Anterior cingulate cortex (tissue), 58 donors: ENCODE results near the gene FILIP1L.

Experiments used
- DNase-seq, 58 donors: peaks; one replicate each; lab custom pipeline; 2025; lab: John Stamatoyannopoulos, UW

Gene FILIP1L

DNA sequence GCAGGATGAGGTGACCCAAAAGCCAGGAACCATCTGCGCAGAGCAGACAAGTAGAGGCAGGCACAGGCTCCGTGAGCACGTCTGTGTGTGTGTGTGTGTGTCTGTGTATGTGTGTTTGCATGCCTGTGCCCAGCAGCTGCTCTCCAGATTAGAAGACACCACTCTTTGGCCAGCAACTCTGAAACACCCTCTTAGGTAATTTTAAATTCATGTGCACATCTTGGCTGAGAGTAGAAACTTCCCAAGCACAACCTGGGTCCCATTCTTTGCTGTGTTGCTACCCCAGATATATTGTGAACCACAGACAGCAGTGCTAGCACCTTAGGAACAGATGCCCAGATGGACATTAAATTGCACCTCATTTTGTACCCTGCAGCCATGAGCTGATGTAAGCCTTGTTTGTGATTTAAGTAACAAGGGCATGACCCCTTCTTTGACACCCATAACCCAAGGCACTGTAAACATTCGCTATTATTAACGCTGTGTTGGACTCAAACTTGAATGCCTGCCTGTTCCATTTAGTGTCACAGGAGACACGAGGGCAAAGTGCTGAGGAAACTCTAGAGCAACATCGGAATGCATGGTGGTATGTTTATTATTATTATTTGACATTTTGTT, at the start of gene FILIP1L:
Gene FILIP1L, minus strand, starts transcription at position 89 of the 618 bp plus-strand sequence.
- DNase-seq, result no peak

GRCh38 chr3:100163787-100164186, 49.5 kb upstream of the FILIP1L start:
- no peak for DNase-seq

DNA sequence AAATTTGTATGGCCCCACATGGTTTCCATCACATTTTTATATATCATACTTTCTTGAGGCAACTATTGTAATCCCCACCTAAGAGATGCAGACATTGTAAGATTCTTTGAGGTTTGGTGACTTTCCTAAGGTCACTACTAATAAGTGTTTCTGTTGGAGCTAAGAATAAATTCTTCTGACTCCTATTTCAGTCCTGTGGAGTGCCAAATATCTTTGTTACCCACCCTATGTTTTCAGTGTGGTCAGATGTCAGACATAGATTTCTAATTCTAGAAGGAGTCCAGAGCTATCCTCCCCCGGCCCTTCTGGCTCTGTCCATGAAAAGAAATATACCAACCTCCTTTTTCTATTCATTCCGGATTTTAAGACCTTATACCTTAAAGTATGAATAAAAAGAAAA, 46.2 kb upstream of the FILIP1L start:
- DNase-seq, result no peak

DNA sequence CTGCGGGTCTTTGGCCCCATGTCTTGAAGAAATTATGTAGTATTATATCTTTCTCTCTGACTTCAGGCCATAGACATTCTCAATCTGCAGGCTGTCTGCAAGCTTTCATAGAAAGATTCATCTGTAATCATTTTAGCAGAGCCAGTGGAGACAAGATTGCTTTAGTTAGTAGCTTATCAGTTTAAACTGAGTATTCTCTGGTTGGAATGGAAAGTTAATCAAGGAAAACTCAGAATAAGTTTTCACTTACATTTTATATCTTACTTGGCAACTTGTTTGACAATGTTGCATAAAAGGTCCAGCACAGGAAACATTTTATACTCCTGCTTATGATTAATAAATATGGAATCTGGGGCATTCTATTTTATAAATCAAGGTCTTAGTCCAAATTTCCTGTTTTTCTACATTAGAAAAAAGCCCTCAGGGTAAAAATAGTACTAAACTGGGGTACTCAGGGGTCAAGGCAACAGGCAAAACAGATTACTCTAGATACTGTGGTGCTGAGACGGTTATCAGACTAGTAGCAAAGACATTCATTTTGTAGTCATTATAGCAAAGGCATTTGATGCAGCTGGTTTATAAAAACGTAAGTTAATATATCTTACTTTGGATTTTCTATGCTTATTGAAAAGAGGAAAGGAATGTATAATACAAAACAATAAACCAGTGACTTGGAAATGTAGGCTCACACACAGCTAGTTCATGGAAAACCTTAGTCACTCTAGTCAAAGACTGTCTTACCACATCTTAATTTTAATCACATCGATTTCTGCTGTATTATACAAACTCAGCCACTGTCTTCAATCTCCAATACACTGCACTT, 45.2 kb upstream of the FILIP1L start:
- DNase-seq, result no peak

DNA sequence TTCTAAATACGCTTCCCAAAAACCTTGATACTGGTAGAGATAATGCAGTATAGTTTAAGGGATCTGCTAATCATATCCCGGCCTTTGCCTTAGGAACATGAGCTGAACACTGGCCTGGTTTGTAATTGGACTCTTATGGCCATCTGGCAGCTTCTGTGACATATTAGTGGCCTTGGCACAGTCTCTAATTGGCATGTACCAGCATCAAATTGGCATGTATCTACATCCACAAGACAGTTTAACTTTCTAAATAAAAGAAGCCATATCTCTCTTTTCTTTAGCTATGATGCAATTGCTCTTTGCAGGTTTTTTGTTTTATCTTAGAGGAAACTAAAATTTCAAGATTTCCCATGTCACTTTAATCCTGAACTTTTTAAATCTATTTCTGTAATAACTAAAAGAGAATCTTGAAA, 44.6 kb upstream of the FILIP1L start:
- no peak for DNase-seq

GRCh38 chr3:100157685-100158084, 43.4 kb upstream of the FILIP1L start:
- DNase-seq, result no peak

GRCh38 chr3:100155590-100155989, 41.3 kb upstream of the FILIP1L start:
- no peak for DNase-seq

DNA sequence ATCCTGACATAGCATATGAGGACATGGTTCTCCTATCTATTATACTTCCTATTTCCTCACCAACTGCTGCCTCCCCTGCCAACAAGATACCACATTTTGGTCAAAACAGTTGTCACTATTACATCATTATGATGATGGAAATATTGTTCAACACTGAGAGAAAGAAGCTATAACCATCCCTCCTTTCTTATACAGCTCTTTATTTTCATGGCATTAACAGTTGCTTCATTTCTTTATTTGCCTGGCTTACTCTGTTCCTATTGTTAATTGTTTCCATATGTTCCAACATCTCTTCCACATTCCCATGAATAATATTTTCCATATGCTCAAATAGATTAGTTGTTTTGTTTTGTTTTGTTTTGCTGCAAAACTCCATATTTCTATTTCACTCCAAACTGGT, 40.8 kb upstream of the FILIP1L start:
- no peak for DNase-seq

GRCh38 chr3:100154171-100154570, 39.9 kb upstream of the FILIP1L start:
- no peak for DNase-seq

DNA sequence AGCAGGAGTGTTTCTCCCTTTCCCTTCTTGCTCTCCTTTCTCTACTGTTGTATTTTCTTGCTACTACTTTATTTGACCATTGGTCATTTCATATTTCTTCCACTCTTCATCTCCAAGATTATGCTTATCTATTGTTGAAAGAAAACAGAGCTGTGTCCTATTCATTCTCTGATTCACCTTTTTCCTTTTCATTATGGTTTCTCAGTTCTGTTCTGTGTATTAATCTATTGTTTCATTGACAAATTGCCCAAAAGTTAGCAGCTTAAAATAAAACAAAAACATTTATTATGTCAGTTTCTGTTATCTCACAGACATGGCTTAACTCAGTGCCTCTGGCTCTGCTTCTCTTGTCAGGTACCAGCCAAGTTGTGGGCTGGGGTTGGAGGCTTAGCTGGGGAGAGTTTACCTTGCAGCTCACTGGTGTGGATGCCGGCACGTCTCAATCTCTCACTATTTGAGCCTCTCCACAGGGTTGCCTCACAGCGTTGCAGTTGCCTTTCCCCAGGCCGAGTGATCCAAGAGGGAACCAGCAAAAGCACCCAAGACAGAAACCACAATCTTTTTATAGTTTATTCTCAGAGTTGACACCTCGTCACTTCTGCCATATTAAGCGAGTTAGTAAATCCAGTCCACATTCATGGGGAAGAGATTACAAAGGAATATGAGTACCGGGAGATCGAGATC, 36.9 kb upstream of the FILIP1L start:
- DNase-seq, result no peak

GRCh38 chr3:100150473-100150872, 36.2 kb upstream of the FILIP1L start:
- DNase-seq, result no peak

DNA sequence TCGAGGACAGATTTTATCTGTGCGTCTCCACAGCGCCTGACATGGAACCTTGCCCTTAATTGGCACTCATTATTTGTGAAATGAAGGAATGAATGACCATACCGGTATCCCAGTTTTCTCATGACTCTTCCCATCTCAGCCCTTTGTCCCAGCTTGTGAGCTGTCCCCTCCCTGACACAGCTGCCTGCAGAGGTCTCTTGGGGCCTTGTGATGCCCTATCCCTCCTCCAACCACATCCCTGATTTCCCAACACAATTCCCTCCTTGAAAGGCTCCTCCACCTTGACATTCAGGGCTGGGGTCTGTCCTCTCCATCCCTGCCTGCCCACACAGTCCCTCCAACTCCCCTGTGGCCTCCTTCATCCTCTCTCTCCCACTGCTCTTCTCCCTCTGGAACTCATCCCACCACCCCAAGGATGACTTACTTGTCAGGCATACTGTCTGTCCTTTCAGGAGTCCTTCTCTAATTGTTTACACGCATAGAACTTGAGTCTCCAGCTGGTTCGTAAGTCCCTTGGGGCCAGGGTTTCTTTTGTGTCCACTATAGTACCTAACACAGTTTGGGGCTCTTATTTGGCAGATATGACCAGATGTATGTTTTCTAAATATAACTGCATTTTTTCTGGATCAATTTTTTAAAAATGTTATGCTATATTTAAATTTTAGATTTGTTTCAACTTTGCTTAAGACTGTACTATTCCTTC, 35.6 kb upstream of the FILIP1L start:
- DNase-seq, result no peak

- no peak for DNase-seq
These were observed 34.8 kb upstream of the FILIP1L start for GRCh38 chr3:100149130-100149529.

GRCh38 chr3:100144255-100144866, 30.1 kb upstream of the FILIP1L start:
- no peak for DNase-seq

DNA sequence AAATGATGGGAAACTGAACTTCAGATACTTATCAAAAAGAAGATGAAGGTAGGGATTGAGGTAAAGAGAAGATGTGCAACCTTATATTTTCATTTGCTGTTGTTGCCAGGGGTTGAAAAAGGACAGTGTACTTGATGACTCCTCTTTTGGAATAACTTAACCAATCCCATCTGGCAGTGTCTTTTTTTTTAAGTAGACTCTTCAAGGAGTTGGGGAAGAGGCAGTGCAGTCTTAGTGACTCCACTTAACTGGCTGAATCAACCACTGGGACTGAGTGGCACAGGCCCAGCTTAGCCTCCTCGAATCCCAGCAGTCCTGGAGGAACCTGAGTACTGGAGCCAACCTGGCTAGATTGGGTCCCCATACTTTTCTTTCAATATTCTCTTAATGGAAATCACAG, 27.3 kb upstream of the FILIP1L start:
- no peak for DNase-seq

- no peak for DNase-seq
These were observed 26.7 kb upstream of the FILIP1L start for GRCh38 chr3:100140976-100141375.

GRCh38 chr3:100136921-100137320, 22.6 kb upstream of the FILIP1L start:
- DNase-seq, result no peak

- no peak for DNase-seq
These were observed 16.9 kb upstream of the FILIP1L start for GRCh38 chr3:100131241-100131640.

- no peak for DNase-seq
These were observed 15.6 kb upstream of the FILIP1L start for GRCh38 chr3:100129941-100130340.

GRCh38 chr3:100128565-100128964, 14.3 kb upstream of the FILIP1L start:
- no peak for DNase-seq

DNA sequence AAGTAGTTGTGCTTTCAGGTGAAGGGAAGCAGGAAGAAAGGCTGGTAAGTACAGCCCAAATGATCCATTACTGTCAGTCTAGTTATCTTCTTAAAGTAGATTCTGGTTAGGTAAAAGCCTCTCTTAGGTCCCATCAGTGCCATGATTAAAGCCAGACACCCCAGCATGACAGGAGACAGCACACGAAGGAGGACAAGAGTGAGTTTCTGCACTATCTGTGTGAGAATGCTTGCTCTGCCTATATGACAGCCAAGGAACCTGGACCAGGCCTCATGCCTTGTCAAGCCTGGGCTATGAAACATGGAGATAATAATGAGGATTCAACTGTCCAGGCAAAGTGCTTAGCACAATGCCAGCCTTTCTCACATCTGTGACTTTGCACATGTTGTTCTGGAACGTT, 13.5 kb upstream of the FILIP1L start:
- no peak for DNase-seq
